ENCODE measurements around the gene IGLL5. TPM values are rescaled to one million over a fixed set of nuclear protein-coding genes. Genes with fewer than 3 reads are reported as not detected.

IGLL5 gene
- polyA plus RNA-seq, 1 of the 3 experiments (the other 2 are of a cell fraction), result not detected

DNA sequence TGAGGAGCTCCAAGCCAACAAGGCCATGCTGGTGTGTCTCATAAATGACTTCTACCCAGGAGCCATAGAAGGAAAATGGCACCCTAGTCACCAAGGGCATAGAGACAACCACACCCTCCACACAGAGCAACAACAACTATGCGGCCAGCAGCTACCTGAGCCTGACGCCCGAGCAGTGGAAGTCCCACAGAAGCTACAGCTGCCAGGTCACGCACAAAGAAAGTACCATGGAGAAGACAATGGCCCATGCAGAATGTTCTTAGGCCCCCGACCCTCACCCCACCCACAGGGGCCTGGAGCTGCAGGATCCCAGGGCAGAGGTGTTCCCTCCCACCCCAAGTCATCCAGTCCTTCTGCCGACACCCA is 28.0 kb downstream of the IGLL5 start:
- H3K9me3 ChIP-seq, result no peaks in the 10 kb centered on the region
- TF ChIP-seq FOXJ3 (CRISPR knock-in tag; IDR thresholded peaks at IDR 0.05), result no peak
- TF ChIP-seq EP300 (IDR thresholded peaks at IDR 0.05; ENCODE audit: borderline replicate concordance in 1 of 2, low read depth in 1 of 2, low read length in 1 of 2), result no peak
- TF ChIP-seq, protein P1, sequence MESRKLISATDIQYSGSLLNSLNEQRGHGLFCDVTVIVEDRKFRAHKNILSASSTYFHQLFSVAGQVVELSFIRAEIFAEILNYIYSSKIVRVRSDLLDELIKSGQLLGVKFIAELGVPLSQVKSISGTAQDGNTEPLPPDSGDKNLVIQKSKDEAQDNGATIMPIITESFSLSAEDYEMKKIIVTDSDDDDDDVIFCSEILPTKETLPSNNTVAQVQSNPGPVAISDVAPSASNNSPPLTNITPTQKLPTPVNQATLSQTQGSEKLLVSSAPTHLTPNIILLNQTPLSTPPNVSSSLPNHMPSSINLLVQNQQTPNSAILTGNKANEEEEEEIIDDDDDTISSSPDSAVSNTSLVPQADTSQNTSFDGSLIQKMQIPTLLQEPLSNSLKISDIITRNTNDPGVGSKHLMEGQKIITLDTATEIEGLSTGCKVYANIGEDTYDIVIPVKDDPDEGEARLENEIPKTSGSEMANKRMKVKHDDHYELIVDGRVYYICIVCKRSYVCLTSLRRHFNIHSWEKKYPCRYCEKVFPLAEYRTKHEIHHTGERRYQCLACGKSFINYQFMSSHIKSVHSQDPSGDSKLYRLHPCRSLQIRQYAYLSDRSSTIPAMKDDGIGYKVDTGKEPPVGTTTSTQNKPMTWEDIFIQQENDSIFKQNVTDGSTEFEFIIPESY (IDR thresholded peaks at IDR 0.05; ENCODE audit: borderline replicate concordance, low read depth), result no peak
- TF ChIP-seq, protein P2, sequence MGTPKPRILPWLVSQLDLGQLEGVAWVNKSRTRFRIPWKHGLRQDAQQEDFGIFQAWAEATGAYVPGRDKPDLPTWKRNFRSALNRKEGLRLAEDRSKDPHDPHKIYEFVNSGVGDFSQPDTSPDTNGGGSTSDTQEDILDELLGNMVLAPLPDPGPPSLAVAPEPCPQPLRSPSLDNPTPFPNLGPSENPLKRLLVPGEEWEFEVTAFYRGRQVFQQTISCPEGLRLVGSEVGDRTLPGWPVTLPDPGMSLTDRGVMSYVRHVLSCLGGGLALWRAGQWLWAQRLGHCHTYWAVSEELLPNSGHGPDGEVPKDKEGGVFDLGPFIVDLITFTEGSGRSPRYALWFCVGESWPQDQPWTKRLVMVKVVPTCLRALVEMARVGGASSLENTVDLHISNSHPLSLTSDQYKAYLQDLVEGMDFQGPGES (IDR thresholded peaks at IDR 0.05; ENCODE audit: low read depth, low read length), result no peak
- TF ChIP-seq TEAD4 (IDR thresholded peaks at IDR 0.05; ENCODE audit: borderline replicate concordance, insufficient read depth), result no peak
- TF ChIP-seq FOSL2 (IDR thresholded peaks at IDR 0.05; ENCODE audit: borderline replicate concordance, low read depth), result no peak
- TF ChIP-seq MEF2A (IDR thresholded peaks at IDR 0.05; ENCODE audit: borderline replicate concordance, low read depth), result no peak
- TF ChIP-seq SMC3 (IDR thresholded peaks at IDR 0.05; ENCODE audit: low read depth, low read length), result no peak
- TF ChIP-seq, protein P3, sequence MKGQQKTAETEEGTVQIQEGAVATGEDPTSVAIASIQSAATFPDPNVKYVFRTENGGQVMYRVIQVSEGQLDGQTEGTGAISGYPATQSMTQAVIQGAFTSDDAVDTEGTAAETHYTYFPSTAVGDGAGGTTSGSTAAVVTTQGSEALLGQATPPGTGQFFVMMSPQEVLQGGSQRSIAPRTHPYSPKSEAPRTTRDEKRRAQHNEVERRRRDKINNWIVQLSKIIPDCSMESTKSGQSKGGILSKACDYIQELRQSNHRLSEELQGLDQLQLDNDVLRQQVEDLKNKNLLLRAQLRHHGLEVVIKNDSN (IDR thresholded peaks at IDR 0.05; ENCODE audit: borderline replicate concordance, low read depth), result no peak
- TF ChIP-seq MXI1 (IDR thresholded peaks at IDR 0.05; ENCODE audit: low read depth, low read length), result no peak
- no peak for TF ChIP-seq EZH2phosphoT487 (IDR thresholded peaks at IDR 0.05; ENCODE audit: borderline replicate concordance, low read depth)
- TF ChIP-seq, protein P4, sequence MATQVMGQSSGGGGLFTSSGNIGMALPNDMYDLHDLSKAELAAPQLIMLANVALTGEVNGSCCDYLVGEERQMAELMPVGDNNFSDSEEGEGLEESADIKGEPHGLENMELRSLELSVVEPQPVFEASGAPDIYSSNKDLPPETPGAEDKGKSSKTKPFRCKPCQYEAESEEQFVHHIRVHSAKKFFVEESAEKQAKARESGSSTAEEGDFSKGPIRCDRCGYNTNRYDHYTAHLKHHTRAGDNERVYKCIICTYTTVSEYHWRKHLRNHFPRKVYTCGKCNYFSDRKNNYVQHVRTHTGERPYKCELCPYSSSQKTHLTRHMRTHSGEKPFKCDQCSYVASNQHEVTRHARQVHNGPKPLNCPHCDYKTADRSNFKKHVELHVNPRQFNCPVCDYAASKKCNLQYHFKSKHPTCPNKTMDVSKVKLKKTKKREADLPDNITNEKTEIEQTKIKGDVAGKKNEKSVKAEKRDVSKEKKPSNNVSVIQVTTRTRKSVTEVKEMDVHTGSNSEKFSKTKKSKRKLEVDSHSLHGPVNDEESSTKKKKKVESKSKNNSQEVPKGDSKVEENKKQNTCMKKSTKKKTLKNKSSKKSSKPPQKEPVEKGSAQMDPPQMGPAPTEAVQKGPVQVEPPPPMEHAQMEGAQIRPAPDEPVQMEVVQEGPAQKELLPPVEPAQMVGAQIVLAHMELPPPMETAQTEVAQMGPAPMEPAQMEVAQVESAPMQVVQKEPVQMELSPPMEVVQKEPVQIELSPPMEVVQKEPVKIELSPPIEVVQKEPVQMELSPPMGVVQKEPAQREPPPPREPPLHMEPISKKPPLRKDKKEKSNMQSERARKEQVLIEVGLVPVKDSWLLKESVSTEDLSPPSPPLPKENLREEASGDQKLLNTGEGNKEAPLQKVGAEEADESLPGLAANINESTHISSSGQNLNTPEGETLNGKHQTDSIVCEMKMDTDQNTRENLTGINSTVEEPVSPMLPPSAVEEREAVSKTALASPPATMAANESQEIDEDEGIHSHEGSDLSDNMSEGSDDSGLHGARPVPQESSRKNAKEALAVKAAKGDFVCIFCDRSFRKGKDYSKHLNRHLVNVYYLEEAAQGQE (IDR thresholded peaks at IDR 0.05; ENCODE audit: low read depth, low read length), result no peak
- TF ChIP-seq NRF1 (IDR thresholded peaks at IDR 0.05; ENCODE audit: low read depth, low read length), result no peak
- no peak for TF ChIP-seq TCF12 (IDR thresholded peaks at IDR 0.05)
- no peak for TF ChIP-seq FOXM1 (IDR thresholded peaks at IDR 0.05; ENCODE audit: low read depth)
- TF ChIP-seq YY1 (IDR thresholded peaks at IDR 0.05; ENCODE audit: low read depth), result no peak
- no peak for TF ChIP-seq CHD2 (IDR thresholded peaks at IDR 0.05; ENCODE audit: low read length, partially characterized antibody)
- TF ChIP-seq GATA2 (CRISPR knock-in tag; IDR thresholded peaks at IDR 0.05), result no peak
- no peak for TF ChIP-seq RAD21 (IDR thresholded peaks at IDR 0.05; ENCODE audit: low read length)
- TF ChIP-seq, protein P5, sequence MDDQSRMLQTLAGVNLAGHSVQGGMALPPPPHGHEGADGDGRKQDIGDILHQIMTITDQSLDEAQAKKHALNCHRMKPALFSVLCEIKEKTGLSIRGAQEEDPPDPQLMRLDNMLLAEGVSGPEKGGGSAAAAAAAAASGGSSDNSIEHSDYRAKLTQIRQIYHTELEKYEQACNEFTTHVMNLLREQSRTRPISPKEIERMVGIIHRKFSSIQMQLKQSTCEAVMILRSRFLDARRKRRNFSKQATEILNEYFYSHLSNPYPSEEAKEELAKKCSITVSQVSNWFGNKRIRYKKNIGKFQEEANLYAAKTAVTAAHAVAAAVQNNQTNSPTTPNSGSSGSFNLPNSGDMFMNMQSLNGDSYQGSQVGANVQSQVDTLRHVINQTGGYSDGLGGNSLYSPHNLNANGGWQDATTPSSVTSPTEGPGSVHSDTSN (IDR thresholded peaks at IDR 0.05), result no peak
- no peaks in the 10 kb centered on the region for H3K36me3 ChIP-seq (replicated peaks in 1 of 2; ENCODE audit: control insufficient read depth in 1 of 2, insufficient read depth in 2 of 2, low read length in 1 of 2)
- DNase-seq, result no peak
- H3K27ac ChIP-seq (ENCODE audit: low read depth in 2 of 2, low read length in 1 of 2), result no peak overlapping the region
- no peak overlapping the region for H3K4me2 ChIP-seq
- no peak overlapping the region for H3K9ac ChIP-seq
- H3K79me2 ChIP-seq (ENCODE audit: insufficient read depth), result no peaks in the 10 kb centered on the region
- 57% methylated on average over 5 of the region's 6 CpGs for WGBS (ENCODE audit: low lambda C conversion rate)
- ChIA-PET POLR2A (no interaction called here), CTCF (interaction anchor here (1.0 to 1.9 kb wide), 2 partner anchors 162 to 212 kb away, joined by 3 to 5 read pairs; no protein-coding TSS in a partner anchor)
- no peaks in the 10 kb centered on the region for H4K20me1 ChIP-seq (ENCODE audit: insufficient read depth)
- no peak overlapping the region for H3K4me3 ChIP-seq (ENCODE audit: low read depth in 2 of 2, low read length in 1 of 2)
- no peaks in the 10 kb centered on the region for H3F3A ChIP-seq (replicated peaks; ENCODE audit: insufficient read depth)
- no peaks in the 10 kb centered on the region for H3K4me1 ChIP-seq (ENCODE audit: control insufficient read depth in 1 of 2, insufficient read depth in 2 of 2, low read depth in 1 of 2, low read length in 1 of 2)
- H2AFZ ChIP-seq (ENCODE audit: low read depth), result no peak overlapping the region
- no peaks in the 10 kb centered on the region; the same call in none of the 2 replicates for H3K27me3 ChIP-seq (ENCODE audit: insufficient read depth)
- H3K9me2 ChIP-seq, result no peaks in the 10 kb centered on the region

All from SK-N-SH (cell line).